Fibroblast of the aortic adventitia (primary cell): ENCODE measurements around the gene ARAP1. TPM values are rescaled to one million over a fixed set of nuclear protein-coding genes. Genes with fewer than 3 reads are reported as not detected.

Experiments
- DNase-seq: peaks from one replicate; pipeline ENCODE4 v3.0.0-alpha.2; 2010; ENCODE audit warnings: low read depth
- H3K4me3 ChIP-seq: 2 replicates; pipeline ENCODE4 v1.5.1; 2011; ENCODE audit warnings: low read depth, mild to moderate bottlenecking, control low read depth, low read length, moderate library complexity
- CTCF ChIP-seq: IDR thresholded peaks from 2 replicates; pipeline ENCODE4 v1.5.1; 2011; ENCODE audit warnings: mild to moderate bottlenecking, low read length, control low read depth, inconsistent platforms; ENCODE audit not compliant: insufficient read depth
- total RNA-seq: library from RNA; depleted of rRNA; stranded (reverse); fragments of >200 nt; gene quantifications from 2 replicates; pipeline ENCODE4 v1.2.3, GENCODE V29; 2012; ENCODE audit warnings: low replicate concordance

Gene ARAP1
- total RNA-seq, 1 donor = 66.9 TPM

- H3K4me3 ChIP-seq = no peak overlapping the region
- TF ChIP-seq CTCF = no peak
- DNase-seq = no peak
Observed at GRCh38 chr11:72653649-72654048, 98.6 kb downstream of the ARAP1 start.

GRCh38 chr11:72652873-72653630 lies 99.2 kb downstream of the ARAP1 start:
- no peak for DNase-seq
- no peak overlapping the region for H3K4me3 ChIP-seq
- TF ChIP-seq CTCF = no peak

- H3K4me3 ChIP-seq = no peak overlapping the region
- no peak for TF ChIP-seq CTCF
- no peak for DNase-seq
Observed at GRCh38 chr11:72652133-72652532, 100.1 kb downstream of the ARAP1 start.

- no peak for TF ChIP-seq CTCF
- DNase-seq = no peak
- H3K4me3 ChIP-seq = no peak overlapping the region
Observed at GRCh38 chr11:72649215-72649976, 102.8 kb downstream of the ARAP1 start.

GRCh38 chr11:72648384-72649136 lies 103.6 kb downstream of the ARAP1 start:
- no peak for TF ChIP-seq CTCF
- H3K4me3 ChIP-seq = no peak overlapping the region
- DNase-seq = no peak

GRCh38 chr11:72647882-72648281 lies 104.3 kb downstream of the ARAP1 start:
- TF ChIP-seq CTCF = no peak
- DNase-seq = no peak
- H3K4me3 ChIP-seq = no peak overlapping the region
